Peyer's patch (tissue), 4 donors: ENCODE measurements around the gene DHRS3. TPM values are rescaled to one million over a fixed set of nuclear protein-coding genes. Genes with fewer than 3 reads are reported as not detected.

ENCODE experiments used
- DNase-seq, 3 donors: peaks; one replicate each; pipeline ENCODE4 v3.0.0-alpha.2; 2017 to 2019
- H3K27ac ChIP-seq, 4 donors: fragments of 200-600 bp; sonication (generic); one replicate each; pipeline ENCODE4 v1.5.1; 2016 to 2019
- H3K27me3 ChIP-seq, 2 donors: fragments of 200-600 bp; sonication (generic); one replicate each; pipeline ENCODE4 v1.5.1; 2019
- H3K36me3 ChIP-seq, 3 donors: fragments of 200-600 bp; sonication (generic); one replicate each; pipeline ENCODE4 v1.5.1; 2016 to 2019
- H3K4me1 ChIP-seq, 4 donors: fragments of 200-600 bp; sonication (generic); one replicate each; pipeline ENCODE4 v1.5.1; 2016 to 2019
- H3K4me3 ChIP-seq, 4 donors: fragments of 200-600 bp; sonication (generic); 1 replicate in 3 of 4; 2 replicates in 1 of 4; pipeline ENCODE4 v1.5.1; 2016 to 2019; ENCODE audit warnings: mild to moderate bottlenecking in 1 of 4
- H3K9me3 ChIP-seq, 4 donors: fragments of 200-600 bp; sonication (generic); one replicate each; pipeline ENCODE4 v1.5.1; 2016 to 2019; ENCODE audit warnings: mild to moderate bottlenecking in 1 of 4
- CTCF ChIP-seq, 6 experiments: fragments of 450-650 bp in 4 of 6; fragments of 200-600 bp in 2 of 6; sonication (generic) in 1 of 6; IDR thresholded peaks; one replicate each; pipeline ENCODE4 v1.5.1; 2017 to 2019; ENCODE audit warnings: antibody characterized with exemption in 6 of 6, mild to moderate bottlenecking in 3 of 6, moderate library complexity in 1 of 6
- POLR2A ChIP-seq, 2 donors: fragments of 450-650 bp; IDR thresholded peaks; one replicate each; pipeline ENCODE4 v1.5.1; 2017; ENCODE audit warnings: antibody characterized with exemption in 2 of 2, mild to moderate bottlenecking in 2 of 2, moderate library complexity in 2 of 2
- total RNA-seq, 4 donors: library from RNA; depleted of rRNA; stranded (reverse); fragments of >200 nt; gene quantifications; one replicate each; pipeline ENCODE4 v1.1.0, GENCODE V29; 2016

DHRS3 gene
- total RNA-seq, 4 donors from 2014 or later = 34.7 to 179 (median 108) TPM

GRCh38 chr1:12546771-12547585 is 71.0 kb downstream of the DHRS3 start:
- DNase-seq = no peak
- no peak overlapping the region for H3K27ac ChIP-seq

DNA sequence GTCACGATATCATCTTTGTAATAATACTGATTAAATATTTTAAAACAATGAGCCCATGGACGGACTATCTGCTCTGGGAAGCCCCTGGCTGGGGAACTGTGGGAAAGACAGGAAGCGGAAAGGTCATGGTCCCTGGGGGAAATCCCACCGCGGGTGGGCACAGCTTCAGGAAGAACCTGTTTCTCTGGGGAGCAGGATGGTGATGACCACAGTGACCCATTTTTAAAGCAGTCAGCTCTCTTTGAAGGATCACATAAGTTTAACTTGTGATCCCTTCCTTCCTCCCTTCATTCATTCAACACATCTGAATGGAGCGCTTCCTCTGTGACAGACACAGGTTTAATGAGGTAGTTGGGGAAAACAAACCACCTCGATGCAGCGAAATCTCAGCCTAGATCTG is 73.0 kb downstream of the DHRS3 start:
- Histone ChIP-seq H3K27ac (no peak overlapping the region), H3K9me3 (no peaks in the 10 kb centered on the region), H3K36me3 (no peaks in the 10 kb centered on the region), H3K27me3 (no peaks in the 10 kb centered on the region), H3K4me3 (no peak overlapping the region), H3K4me1 (peaks cover 0 to 28% (median 0%) of the 10 kb centered on the region in 4 donors)
- DNase-seq = no peak
- no peak for TF ChIP-seq CTCF (IDR thresholded peaks at IDR 0.05)
- TF ChIP-seq POLR2A (IDR thresholded peaks at IDR 0.05) = no peak

More at GRCh38 chr1:12546771-12547585, 71.0 kb downstream of the DHRS3 start:
- Histone ChIP-seq H3K4me1 (peaks cover 0 to 24% (median 0%) of the 10 kb centered on the region in 4 donors), H3K9me3 (no peaks in the 10 kb centered on the region), H3K36me3 (no peaks in the 10 kb centered on the region), H3K4me3 (no peak overlapping the region), H3K27me3 (no peaks in the 10 kb centered on the region)
- TF ChIP-seq CTCF (IDR thresholded peaks at IDR 0.05) = no peak
- TF ChIP-seq POLR2A (IDR thresholded peaks at IDR 0.05) = no peak

DNA sequence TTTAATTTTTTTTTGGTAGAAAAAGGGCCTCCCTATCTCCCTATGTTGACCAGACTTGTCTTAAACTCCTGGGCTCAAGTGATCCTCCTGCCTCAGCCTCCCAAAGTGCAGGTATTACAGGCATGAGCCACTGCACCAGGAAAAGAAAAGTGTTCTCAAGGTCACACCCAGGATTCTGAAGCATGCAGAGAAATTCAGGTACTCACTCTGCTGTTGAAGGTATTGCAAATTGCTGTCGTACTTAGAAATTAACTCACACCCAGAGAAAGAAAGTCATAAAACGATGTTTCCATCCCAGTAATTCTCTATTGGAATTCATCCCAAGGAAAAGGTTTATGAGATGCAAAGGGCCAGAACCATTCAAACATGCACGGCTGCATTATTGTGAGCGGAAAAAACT is 73.7 kb downstream of the DHRS3 start:
- H3K4me3 ChIP-seq = no peak overlapping the region
- no peaks in the 10 kb centered on the region for H3K27me3 ChIP-seq
- DNase-seq = no peak
- no peak for TF ChIP-seq CTCF (IDR thresholded peaks at IDR 0.05)
- no peak for TF ChIP-seq POLR2A (IDR thresholded peaks at IDR 0.05)
- no peaks in the 10 kb centered on the region for H3K9me3 ChIP-seq
- no peak overlapping the region for H3K27ac ChIP-seq
- H3K4me1 ChIP-seq = peaks cover 0 to 24% (median 0%) of the 10 kb centered on the region in 4 donors
- no peaks in the 10 kb centered on the region for H3K36me3 ChIP-seq

- no peak for TF ChIP-seq POLR2A (IDR thresholded peaks at IDR 0.05)
- no peak for TF ChIP-seq CTCF (IDR thresholded peaks at IDR 0.05)
- Histone ChIP-seq H3K9me3 (no peaks in the 10 kb centered on the region), H3K27me3 (no peaks in the 10 kb centered on the region), H3K4me1 (peaks cover 0 to 18% (median 0%) of the 10 kb centered on the region in 4 donors), H3K27ac (no peak overlapping the region), H3K36me3 (no peaks in the 10 kb centered on the region), H3K4me3 (no peak overlapping the region)
- no peak for DNase-seq
These were observed 74.3 kb downstream of the DHRS3 start for GRCh38 chr1:12543740-12544154.

DNA sequence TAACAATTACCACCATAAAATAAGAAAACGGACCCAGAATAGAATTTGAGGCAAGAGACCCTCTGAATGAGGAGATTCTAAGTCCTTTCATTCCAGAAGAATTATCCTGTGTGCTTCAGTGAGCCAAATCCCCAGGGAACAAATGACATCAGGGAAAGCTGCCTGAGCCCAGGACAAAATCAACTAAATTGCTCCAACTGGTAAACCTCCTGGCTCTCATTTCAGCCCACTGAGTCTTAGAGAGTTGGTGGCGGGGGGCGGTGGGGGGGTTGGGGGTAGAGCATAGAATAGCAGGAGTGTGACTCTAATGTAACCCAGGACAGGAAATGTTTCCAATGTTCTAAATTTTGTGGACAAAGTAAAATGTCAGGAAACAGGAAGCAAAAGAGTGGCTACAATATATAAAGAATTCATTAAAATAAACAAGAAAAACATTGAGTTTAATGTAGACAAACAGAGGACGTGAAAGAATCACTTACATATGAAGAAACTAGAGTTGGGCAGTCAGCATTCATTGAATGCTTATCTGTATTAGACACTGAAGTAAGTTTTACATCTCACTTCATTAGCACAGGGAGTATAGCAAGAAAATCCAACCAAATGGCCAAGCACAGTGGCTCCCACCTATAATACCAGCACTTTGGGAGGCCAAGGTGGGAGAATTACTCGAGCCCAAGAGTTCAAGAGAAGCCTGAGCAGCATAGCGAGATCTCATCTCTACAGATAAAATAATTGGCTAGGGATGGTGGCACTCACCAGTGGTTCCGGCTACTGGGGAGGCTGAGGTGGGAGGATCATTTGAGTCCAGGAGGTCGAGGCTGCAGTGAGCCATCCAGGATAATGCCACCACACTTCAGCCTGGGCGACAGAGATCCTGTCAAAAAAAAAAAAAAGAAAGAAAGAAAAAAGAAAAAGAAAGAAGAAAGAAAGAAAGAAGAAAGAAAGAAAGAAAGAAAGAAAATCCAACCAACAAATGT is 75.1 kb downstream of the DHRS3 start:
- DNase-seq = no peak
- Histone ChIP-seq H3K36me3 (no peaks in the 10 kb centered on the region), H3K27ac (peak overlapping the region in 1 of 4 donors; percentile 67), H3K4me3 (no peak overlapping the region), H3K9me3 (no peaks in the 10 kb centered on the region), H3K4me1 (peaks cover 0 to 11% (median 0%) of the 10 kb centered on the region in 4 donors), H3K27me3 (no peaks in the 10 kb centered on the region)
- TF ChIP-seq CTCF (IDR thresholded peaks at IDR 0.05) = no peak
- TF ChIP-seq POLR2A (IDR thresholded peaks at IDR 0.05) = no peak
